Astrocyte (in vitro differentiated cells and primary cell): ENCODE results near the gene PTAFR. TPM values are rescaled to one million over a fixed set of nuclear protein-coding genes. Genes with fewer than 3 reads are reported as not detected.

Source experiments
- DNase-seq: peaks from one replicate; pipeline ENCODE4 v3.0.0-alpha.2; 2010; ENCODE audit warnings: low read depth
- FAIRE-seq: peaks from 2 replicates; lab custom pipeline; 2011; peaks lifted over from hg19 to GRCh38; lab: Jason Lieb, UNC
- H2AFZ ChIP-seq: 2 replicates; pipeline ENCODE4 v1.6.0; 2012; ENCODE audit warnings: low read depth, low read length, inconsistent platforms
- H3K27ac ChIP-seq: 2 replicates; pipeline ENCODE4 v1.5.1; 2011; ENCODE audit warnings: low read depth, low read length, inconsistent platforms
- H3K27me3 ChIP-seq: 2 replicates; pipeline ENCODE4 v1.6.0; 2011; ENCODE audit warnings: low read length, inconsistent platforms; ENCODE audit not compliant: insufficient read depth
- H3K36me3 ChIP-seq: 2 replicates; pipeline ENCODE4 v1.5.1; 2011; ENCODE audit warnings: low read length, inconsistent platforms; ENCODE audit not compliant: insufficient read depth
- H3K4me1 ChIP-seq: 2 replicates; pipeline ENCODE4 v1.5.1; 2011; ENCODE audit warnings: low read length, inconsistent platforms; ENCODE audit not compliant: insufficient read depth
- H3K4me2 ChIP-seq: 2 replicates; pipeline ENCODE4 v1.6.0; 2012; ENCODE audit warnings: low read length, inconsistent platforms
- H3K4me3 ChIP-seq: 2 replicates; pipeline ENCODE4 v1.5.1; 2011; ENCODE audit warnings: low read depth, mild to moderate bottlenecking, low read length, inconsistent platforms; ENCODE audit not compliant: insufficient read depth
- H3K79me2 ChIP-seq: 2 replicates; pipeline ENCODE4 v1.6.0; 2012; ENCODE audit warnings: mild to moderate bottlenecking, low read length, inconsistent platforms; ENCODE audit not compliant: insufficient read depth
- H3K9ac ChIP-seq: 2 replicates; pipeline ENCODE4 v1.6.0; 2012; ENCODE audit warnings: mild to moderate bottlenecking, low read length, inconsistent platforms
- H3K9me3 ChIP-seq: 2 replicates; pipeline ENCODE4 v1.5.1; 2012; ENCODE audit warnings: low read depth, mild to moderate bottlenecking, low read length, inconsistent platforms; ENCODE audit not compliant: insufficient read depth
- H4K20me1 ChIP-seq: 2 replicates; pipeline ENCODE4 v1.6.0; 2012; ENCODE audit warnings: low read length, inconsistent platforms; ENCODE audit not compliant: insufficient read depth
- H3K27ac Mint-ChIP-seq: one replicate; pipeline ENCODE4 v1.8.0; 2021; ENCODE audit warnings: mild to moderate bottlenecking, mixed read lengths; ENCODE audit not compliant: unreplicated experiment
- H3K27me3 Mint-ChIP-seq: one replicate; pipeline ENCODE4 v1.8.0; 2021; ENCODE audit warnings: low read depth, mixed read lengths; ENCODE audit not compliant: unreplicated experiment
- H3K36me3 Mint-ChIP-seq: one replicate; pipeline ENCODE4 v1.8.0; 2021; ENCODE audit warnings: low read depth, mixed read lengths; ENCODE audit not compliant: unreplicated experiment
- H3K4me1 Mint-ChIP-seq: one replicate; pipeline ENCODE4 v1.8.0; 2021; ENCODE audit warnings: low read depth, mixed read lengths; ENCODE audit not compliant: unreplicated experiment
- H3K4me3 Mint-ChIP-seq: one replicate; pipeline ENCODE4 v1.8.0; 2021; ENCODE audit warnings: mild to moderate bottlenecking, moderate library complexity, mixed read lengths; ENCODE audit not compliant: unreplicated experiment
- H3K9me3 Mint-ChIP-seq: one replicate; pipeline ENCODE4 v1.8.0; 2021; ENCODE audit warnings: mild to moderate bottlenecking, mixed read lengths; ENCODE audit not compliant: unreplicated experiment
- CTCF ChIP-seq: IDR thresholded peaks from 2 replicates; pipeline ENCODE4 v1.5.1; 2011; ENCODE audit warnings: low read depth, mild to moderate bottlenecking, inconsistent platforms, low read length, moderate library complexity; ENCODE audit not compliant: insufficient read depth
- EZH2 ChIP-seq: IDR thresholded peaks from 2 replicates; pipeline ENCODE4 v1.6.1; 2012; ENCODE audit warnings: mild to moderate bottlenecking, low read length, inconsistent platforms; ENCODE audit not compliant: insufficient read depth
- total RNA-seq: library from RNA; stranded (reverse); gene quantifications from 2 replicates; pipeline ENCODE4 v1.2.1, GENCODE V29; 2021

Gene PTAFR
- total RNA-seq, 1 donor from 2014 or later, result 0.32 TPM

- no peak for TF ChIP-seq EZH2
- TF ChIP-seq CTCF, result no peak
- Mint-ChIP-seq H3K27me3 (no peaks in the 10 kb centered on the region), H3K36me3 (peaks cover 4% of the 10 kb centered on the region), H3K4me1 (no peaks in the 10 kb centered on the region), H3K9me3 (peaks cover 4% of the 10 kb centered on the region), H3K4me3 (no peak overlapping the region), H3K27ac (no peak overlapping the region)
- no peaks in the 10 kb centered on the region for H4K20me1 ChIP-seq
- FAIRE-seq (no peak), DNase-seq (no peak)
- no peaks in the 10 kb centered on the region for H3K4me1 ChIP-seq
- no peaks in the 10 kb centered on the region for H3K27me3 ChIP-seq
- no peak overlapping the region for H3K9ac ChIP-seq
- H2AFZ ChIP-seq, result no peak overlapping the region
- no peak overlapping the region for H3K4me3 ChIP-seq
- no peaks in the 10 kb centered on the region for H3K9me3 ChIP-seq
- H3K27ac ChIP-seq, result no peak overlapping the region
- no peaks in the 10 kb centered on the region for H3K36me3 ChIP-seq
- no peak overlapping the region for H3K4me2 ChIP-seq
- no peaks in the 10 kb centered on the region for H3K79me2 ChIP-seq
Observed at GRCh38 chr1:28145728-28146127, 30.8 kb downstream of the PTAFR start.

DNA sequence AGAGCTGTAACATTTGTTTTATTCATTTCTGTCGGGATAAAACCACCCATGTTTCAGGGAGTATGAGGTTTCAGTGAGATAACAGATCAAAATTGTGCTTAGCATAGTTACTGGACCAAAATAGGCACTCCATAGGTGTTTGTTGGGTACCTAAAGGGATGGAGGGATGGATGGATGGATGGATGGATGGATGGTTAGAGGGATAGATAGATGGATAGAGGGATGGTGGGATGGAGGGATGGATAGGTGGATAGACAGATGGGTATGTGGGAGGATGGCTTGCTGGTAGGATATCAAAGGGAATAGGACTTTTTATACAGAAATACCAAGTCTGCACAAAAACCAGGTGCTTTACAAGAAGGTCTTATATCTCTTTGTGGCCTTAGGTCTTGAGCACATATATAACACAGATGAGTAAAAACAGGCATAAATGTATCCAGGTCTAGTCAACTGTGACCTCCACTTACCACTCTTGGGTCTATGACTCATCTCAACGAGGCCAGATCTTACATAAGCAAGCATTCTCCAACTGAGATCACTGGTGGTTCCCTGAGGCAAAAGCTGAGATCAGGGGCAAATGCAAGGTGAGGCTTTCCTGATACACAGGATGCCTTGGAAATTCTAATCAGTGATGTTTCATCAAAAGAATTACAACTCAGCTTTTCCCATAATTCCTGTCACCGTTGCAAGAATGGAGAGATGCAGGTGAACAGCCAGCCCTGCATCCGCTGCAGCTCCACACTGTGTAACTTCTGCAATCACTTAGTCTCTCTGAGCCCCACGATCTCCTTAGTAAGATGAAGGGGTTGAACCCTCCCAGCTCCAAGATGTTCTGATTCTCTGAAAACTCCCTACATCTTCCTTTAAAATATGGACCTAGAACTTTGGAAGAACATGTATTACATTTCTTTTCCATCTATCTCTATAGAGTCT lies 32.0 kb downstream of the PTAFR start:
- no peak overlapping the region for H3K27ac ChIP-seq
- Mint-ChIP-seq H3K9me3 (no peaks in the 10 kb centered on the region), H3K27ac (no peak overlapping the region), H3K4me3 (no peak overlapping the region), H3K4me1 (no peaks in the 10 kb centered on the region), H3K27me3 (no peaks in the 10 kb centered on the region), H3K36me3 (peaks cover 2% of the 10 kb centered on the region)
- H3K9me3 ChIP-seq, result no peaks in the 10 kb centered on the region
- H3K27me3 ChIP-seq, result no peaks in the 10 kb centered on the region
- no peak overlapping the region for H3K9ac ChIP-seq
- no peak overlapping the region for H3K4me2 ChIP-seq
- H3K79me2 ChIP-seq, result no peaks in the 10 kb centered on the region
- TF ChIP-seq CTCF (no peak), EZH2 (no peak)
- FAIRE-seq (no peak), DNase-seq (peak; percentile 63)
- H3K4me3 ChIP-seq, result no peak overlapping the region
- H3K36me3 ChIP-seq, result no peaks in the 10 kb centered on the region
- H2AFZ ChIP-seq, result no peak overlapping the region
- no peaks in the 10 kb centered on the region for H4K20me1 ChIP-seq
- no peaks in the 10 kb centered on the region for H3K4me1 ChIP-seq
